Omental fat pad (tissue), 4 donors: Measurements from ENCODE around the gene WDFY4. TPM values are rescaled to one million over a fixed set of nuclear protein-coding genes. Genes with fewer than 3 reads are reported as not detected.

ENCODE experiments used
- ATAC-seq: fragments of 150-250 bp; one replicate; pipeline ENCODE4 v1.9.1; 2016; ENCODE audit warnings: mild to moderate bottlenecking, moderate library complexity; ENCODE audit not compliant: low FRiP score
- DNase-seq: peaks from one replicate; pipeline ENCODE4 v3.0.0-alpha.2; 2019; ENCODE audit warnings: low spot score
- CTCF ChIP-seq, 3 donors: fragments of 450-650 bp; IDR thresholded peaks; one replicate each; pipeline ENCODE4 v1.5.1; 2016 to 2017; ENCODE audit warnings: antibody characterized with exemption in 3 of 3, mild to moderate bottlenecking in 3 of 3, moderate library complexity in 2 of 3
- total RNA-seq, 4 donors: library from RNA; depleted of rRNA; stranded (reverse); fragments of >200 nt; gene quantifications; one replicate each; pipeline ENCODE4 v1.1.0, GENCODE V29; 2016

WDFY4 gene
- total RNA-seq, 4 donors from 2014 or later: 6.8 to 21.4 (median 10.5) TPM

- TF ChIP-seq CTCF (IDR thresholded peaks at IDR 0.05): no peak
- ATAC-seq: no peak
- DNase-seq: no peak
Measured at GRCh38 chr10:48838834-48839233, 154.2 kb downstream of the WDFY4 start.

- no peak for TF ChIP-seq CTCF (IDR thresholded peaks at IDR 0.05)
- DNase-seq (no peak), ATAC-seq (no peak)
Measured at GRCh38 chr10:48839809-48840679, 155.4 kb downstream of the WDFY4 start.

GRCh38 chr10:48842231-48842630 is 157.6 kb downstream of the WDFY4 start:
- DNase-seq: no peak
- TF ChIP-seq CTCF (IDR thresholded peaks at IDR 0.05): no peak
- no peak for ATAC-seq

- no peak for ATAC-seq
- no peak for TF ChIP-seq CTCF (IDR thresholded peaks at IDR 0.05)
- DNase-seq: no peak
Measured at GRCh38 chr10:48843198-48843597, 158.5 kb downstream of the WDFY4 start.

- DNase-seq (no peak), ATAC-seq (no peak)
- no peak for TF ChIP-seq CTCF (IDR thresholded peaks at IDR 0.05)
Measured at GRCh38 chr10:48844616-48845015, 159.9 kb downstream of the WDFY4 start.

GRCh38 chr10:48845512-48845911 is 160.8 kb downstream of the WDFY4 start:
- ATAC-seq (no peak), DNase-seq (no peak)
- no peak for TF ChIP-seq CTCF (IDR thresholded peaks at IDR 0.05)

- no peak for TF ChIP-seq CTCF (IDR thresholded peaks at IDR 0.05)
- ATAC-seq (no peak), DNase-seq (no peak)
Measured at GRCh38 chr10:48847691-48848090, 163.0 kb downstream of the WDFY4 start.
